ENCODE measurements around the gene RAB31. TPM values are rescaled to one million over a fixed set of nuclear protein-coding genes. Genes with fewer than 3 reads are reported as not detected.

The RAB31 gene
- total RNA-seq, 1 donor from 2014 or later: 31.2 TPM

DNA sequence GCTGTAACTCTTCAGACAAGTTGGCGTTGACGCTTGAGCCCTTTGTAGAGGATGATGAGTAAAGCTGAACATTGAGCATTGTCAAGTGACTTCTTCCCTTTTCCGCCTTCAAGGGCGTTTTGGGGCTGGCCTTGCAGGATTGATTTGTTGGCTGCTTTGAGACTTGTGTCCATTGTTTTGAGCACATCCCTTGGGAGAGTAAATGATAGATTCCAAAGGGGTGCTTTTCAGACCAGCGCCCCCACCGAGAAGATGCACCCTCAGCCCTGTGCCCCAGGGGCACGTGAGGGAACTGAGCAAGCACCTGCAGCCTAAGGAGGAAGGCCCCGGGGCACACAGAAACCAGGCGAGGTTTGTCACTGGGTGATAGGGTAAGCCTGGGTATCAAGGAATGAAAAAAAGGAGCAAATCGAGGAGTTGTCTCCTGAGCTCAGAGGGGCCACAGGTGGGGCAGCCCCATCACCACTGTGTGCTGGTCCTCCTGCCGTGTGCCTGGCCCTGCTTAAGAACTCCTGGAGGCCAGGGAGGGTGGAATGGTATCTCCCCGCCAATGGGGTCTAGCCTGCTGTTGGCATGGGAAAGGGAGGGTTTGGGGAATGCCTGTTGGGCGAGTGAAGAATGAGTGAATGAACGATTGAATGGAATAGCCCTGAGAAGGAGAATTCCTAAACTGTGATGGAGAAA lies 64.0 kb downstream of the RAB31 start:
- TF ChIP-seq, protein P1, sequence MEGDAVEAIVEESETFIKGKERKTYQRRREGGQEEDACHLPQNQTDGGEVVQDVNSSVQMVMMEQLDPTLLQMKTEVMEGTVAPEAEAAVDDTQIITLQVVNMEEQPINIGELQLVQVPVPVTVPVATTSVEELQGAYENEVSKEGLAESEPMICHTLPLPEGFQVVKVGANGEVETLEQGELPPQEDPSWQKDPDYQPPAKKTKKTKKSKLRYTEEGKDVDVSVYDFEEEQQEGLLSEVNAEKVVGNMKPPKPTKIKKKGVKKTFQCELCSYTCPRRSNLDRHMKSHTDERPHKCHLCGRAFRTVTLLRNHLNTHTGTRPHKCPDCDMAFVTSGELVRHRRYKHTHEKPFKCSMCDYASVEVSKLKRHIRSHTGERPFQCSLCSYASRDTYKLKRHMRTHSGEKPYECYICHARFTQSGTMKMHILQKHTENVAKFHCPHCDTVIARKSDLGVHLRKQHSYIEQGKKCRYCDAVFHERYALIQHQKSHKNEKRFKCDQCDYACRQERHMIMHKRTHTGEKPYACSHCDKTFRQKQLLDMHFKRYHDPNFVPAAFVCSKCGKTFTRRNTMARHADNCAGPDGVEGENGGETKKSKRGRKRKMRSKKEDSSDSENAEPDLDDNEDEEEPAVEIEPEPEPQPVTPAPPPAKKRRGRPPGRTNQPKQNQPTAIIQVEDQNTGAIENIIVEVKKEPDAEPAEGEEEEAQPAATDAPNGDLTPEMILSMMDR (conservative IDR thresholded peaks at IDR 0.05; ENCODE audit: low read depth, low read length): no peak
- no peak overlapping the region for H3K4me3 ChIP-seq (ENCODE audit: low read depth, low read length)
- no peak for DNase-seq (ENCODE audit: low read depth)

DNA sequence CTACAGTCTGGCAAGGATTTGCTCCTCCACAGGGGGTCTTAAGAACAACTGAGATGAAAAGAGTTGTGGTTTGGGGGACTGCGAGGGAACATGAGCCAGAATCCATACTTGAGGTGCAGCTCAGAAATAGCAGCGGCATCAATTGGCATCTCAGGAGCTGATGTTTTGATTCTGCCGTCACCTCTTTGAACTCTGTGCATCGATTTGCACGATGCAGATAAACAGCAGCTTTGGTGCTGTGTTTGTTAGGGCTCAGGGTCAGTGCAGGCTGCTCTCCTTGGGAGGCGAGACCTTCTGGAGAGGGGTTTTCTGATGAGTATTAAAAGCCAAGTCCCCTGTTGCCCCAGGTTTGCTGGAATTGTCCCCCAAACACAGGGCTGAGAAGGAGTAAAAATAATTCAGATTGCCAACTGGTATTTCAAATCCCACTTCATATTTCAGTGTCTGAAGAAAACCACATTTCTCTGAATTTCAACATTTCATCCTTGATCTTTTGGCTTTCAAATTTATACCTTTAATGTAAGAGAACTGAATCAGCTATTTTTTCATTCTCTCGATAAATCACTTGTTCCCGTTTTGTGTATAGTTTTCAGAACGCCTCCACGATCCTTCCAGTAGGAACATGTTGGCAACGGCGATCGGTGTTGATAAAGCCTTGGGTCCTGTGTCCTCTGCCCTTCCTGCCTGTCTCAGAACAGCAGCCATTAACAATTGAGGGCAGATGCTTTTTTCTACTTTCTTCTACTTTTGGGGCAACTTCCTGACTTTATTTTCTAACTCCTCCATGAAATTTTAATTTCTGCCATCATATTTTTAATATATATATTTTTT lies 65.0 kb downstream of the RAB31 start:
- H3K4me3 ChIP-seq (ENCODE audit: low read depth, low read length): no peak overlapping the region
- TF ChIP-seq, protein P1 (conservative IDR thresholded peaks at IDR 0.05; ENCODE audit: low read depth, low read length): no peak
- no peak for DNase-seq (ENCODE audit: low read depth)

DNA sequence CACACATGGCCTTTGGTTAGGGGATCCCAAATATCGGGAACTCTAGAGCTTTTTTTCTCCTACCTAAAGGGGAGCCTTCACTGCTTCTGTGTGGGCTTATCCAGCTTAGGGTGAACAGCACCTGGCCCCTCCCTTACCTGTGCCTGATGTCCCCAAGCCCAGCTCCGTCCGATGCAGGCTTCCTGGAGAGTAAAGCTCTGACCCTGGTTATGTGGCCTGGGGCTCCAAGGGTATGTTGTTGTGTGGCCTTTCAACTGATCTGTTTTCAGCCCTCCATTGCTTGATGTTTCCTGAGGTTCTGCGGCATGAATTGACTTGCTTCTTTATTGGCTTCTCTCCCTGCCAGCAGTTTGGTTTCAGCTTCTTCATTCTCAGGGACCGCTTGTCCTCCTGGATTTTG lies 66.0 kb downstream of the RAB31 start:
- H3K4me3 ChIP-seq (ENCODE audit: low read depth, low read length): no peak overlapping the region

DNA sequence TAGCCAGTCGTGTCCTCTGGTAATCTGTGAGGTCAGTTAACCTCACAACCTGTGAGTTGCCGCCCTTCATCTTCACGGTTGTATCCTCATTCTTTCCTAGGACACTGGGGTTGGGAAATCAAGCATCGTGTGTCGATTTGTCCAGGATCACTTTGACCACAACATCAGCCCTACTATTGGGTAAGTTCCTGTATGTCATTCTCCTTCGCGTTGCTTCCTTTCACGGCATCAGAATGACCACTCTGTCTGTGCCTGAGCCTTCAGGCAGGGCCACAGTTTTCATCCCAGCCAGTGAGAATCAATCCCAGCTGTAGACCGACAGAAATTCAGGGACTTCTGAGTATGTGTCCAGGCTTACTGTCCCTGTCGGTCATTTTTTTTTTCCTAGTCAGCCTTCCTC lies 67.1 kb downstream of the RAB31 start:
- DNase-seq (ENCODE audit: low read depth): no peak
- H3K4me3 ChIP-seq (ENCODE audit: low read depth, low read length): no peak overlapping the region
- TF ChIP-seq, protein P1 (conservative IDR thresholded peaks at IDR 0.05; ENCODE audit: low read depth, low read length): no peak

More for the DNA sequence above, 66.0 kb downstream of the RAB31 start:
- TF ChIP-seq, protein P1 (conservative IDR thresholded peaks at IDR 0.05; ENCODE audit: low read depth, low read length): no peak
- no peak for DNase-seq (ENCODE audit: low read depth)

DNA sequence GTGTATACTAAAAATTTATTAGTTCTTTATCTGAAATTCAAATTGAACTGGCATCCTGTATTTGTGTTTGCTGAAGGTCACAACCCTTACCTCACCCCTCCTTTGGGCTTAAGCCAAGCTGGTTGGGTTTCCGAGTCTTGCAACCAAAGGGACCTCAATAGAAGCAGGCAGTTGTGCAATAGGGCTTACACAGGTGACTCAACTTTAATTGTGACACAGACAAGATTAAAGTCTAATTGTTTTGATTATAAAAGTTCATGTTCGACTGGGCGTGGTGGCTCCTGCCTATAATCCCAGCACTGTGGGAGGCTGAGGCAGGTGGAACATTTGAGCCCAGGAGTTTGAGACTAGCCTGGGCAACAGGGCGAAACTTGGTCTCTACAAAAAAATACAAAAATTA lies 71.5 kb downstream of the RAB31 start:
- TF ChIP-seq, protein P1 (conservative IDR thresholded peaks at IDR 0.05; ENCODE audit: low read depth, low read length): no peak
- no peak for DNase-seq (ENCODE audit: low read depth)
- no peak overlapping the region for H3K4me3 ChIP-seq (ENCODE audit: low read depth, low read length)

DNA sequence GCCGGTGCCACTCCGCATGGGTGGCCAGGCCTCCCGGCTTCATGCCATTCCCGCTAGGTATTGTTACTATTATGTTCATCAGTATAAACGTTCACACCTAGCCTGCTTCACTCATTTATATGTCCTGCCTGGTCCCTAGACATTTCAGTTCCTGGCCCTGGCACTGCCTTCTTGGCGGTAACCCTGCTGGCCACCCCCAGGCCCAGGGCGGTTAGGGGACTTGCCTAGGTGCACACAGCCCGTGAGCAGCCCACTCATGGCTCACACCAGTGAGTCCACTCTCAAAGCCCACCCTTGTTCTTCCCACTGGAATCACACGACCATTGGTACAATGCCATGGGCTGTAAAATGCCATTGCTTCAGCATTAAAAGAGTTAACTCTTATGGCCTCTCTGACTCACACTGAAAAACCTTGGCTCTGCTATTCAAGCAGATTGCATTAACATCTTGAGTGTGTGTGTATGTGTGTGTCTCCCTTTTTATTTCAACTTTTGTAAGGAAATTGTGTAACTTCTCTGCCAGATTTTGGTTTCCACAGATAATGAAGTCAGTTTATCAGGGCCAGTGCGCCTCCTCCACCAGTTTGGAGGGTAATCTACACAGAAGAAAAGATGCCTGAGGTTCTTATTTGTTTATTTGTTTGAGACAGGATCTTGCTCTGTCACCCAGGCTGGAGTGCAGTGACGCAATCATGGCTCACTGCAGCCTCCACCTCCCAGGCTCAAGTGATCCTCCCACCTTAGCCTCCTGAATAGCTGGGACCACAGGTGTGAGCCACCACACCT lies 74.2 kb downstream of the RAB31 start:
- H3K4me3 ChIP-seq (ENCODE audit: low read depth, low read length): no peak overlapping the region
- no peak for DNase-seq (ENCODE audit: low read depth)
- TF ChIP-seq, protein P1 (conservative IDR thresholded peaks at IDR 0.05; ENCODE audit: low read depth, low read length): no peak

Measured in epithelial cell of proximal tubule (primary cell).